C1 segment of cervical spinal cord (tissue), 14 donors: ENCODE results near the gene LBH.

ENCODE experiments used
- DNase-seq, 14 donors: peaks; one replicate each; lab custom pipeline; 2025; lab: John Stamatoyannopoulos, UW

The LBH gene

DNA sequence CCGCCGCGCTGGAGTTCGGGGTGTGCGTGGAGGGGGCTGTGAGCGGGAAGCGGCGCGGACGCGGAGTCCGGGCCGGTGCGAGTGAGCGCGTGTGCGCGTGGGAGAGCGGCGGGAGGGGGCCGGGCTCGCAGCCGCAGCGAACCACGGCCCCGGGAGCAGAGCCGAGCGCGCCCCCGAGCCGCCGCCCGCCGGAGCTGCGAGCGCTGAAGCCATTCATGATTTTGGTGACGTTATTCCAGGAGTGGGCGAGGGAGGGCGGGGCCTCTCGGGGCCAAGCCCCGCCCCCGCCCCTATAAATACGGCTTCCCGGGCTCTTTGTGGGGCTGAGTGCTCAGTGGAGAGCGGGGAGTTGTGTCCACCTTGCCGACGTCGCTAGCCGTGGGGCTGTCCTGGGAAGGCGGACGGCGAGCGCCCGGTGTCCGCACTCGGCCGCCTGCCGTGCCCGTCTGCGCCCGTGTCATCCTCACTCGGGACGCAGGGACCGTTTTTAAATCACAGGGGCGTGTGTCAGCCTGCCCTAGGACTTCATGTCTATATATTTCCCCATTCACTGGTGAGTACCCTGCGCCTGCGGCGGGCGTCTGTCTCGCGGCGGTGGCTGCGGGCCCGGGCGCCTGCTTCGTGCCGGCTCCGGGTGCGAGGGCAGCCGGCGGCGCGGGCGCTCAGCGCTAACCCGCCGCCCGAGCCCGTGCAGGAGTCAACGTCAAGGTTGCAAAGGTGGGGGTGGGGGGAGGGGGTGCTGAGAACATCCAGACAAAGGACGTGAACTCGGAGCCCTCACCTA lies at the start of gene LBH:
LBH (plus strand) TSS at position 323 of the 784 bp plus-strand sequence; CDS start at position 528, 205 bp downstream.
- peak in 12 of 14 donors; percentile 22 to 81 (median 67) for DNase-seq

DNA sequence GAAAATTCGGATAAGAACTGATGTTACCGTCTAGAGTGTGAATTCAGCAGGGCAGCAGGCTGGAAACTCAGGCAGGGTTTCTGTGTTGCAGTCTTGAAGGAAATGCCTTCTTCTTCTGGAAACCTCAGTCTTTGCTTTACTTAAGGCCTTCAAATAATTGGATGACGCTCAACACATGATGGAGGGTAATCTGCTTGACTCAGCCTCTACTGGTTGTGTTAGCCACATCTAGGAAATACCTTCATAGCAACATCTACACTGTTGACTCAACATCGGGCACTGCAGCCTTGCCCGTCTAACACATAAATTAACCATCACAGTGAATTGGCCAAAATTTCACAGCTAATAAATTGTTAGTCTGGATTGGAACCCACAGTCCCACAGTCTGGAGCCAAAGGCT lies 47.3 kb upstream of the LBH start:
- no peak for DNase-seq

DNA sequence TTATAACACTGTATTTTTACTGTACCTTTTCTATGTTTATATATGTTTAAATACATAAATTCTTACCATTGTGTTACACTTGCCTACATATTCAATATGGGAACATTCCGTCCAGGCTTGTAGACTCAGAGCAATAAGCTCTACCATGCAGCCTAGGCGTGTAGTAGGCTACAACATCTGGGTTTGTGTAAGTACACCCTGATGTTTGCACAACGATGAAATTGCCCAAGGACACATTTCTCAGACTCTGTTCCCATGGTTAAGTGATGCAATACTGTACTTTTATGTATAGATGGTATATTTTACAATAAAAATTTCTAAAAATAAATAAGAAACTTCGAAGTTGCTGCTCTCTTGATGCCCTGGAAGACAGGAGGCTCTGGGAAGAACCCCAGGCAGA lies 46.2 kb upstream of the LBH start:
- no peak for DNase-seq

DNA sequence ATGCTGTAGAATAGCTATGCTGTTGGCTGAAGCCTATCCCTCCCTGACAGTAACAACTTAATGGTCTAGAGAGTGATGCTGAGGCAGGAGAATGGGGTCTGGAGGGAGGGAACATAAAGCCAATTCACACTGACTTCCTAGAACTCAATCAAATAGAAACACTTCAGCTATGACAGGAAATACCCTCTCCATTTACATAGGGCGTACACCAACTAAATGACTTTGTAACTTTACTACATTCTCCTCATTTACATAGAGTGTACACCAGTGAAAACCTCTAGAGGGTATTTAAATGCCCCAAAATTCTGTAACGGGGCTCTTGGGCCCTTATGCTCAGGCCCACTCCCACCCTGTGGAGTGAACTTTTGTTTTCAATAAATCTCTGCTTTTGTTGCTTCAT lies 43.0 kb upstream of the LBH start:
- no peak for DNase-seq

DNA sequence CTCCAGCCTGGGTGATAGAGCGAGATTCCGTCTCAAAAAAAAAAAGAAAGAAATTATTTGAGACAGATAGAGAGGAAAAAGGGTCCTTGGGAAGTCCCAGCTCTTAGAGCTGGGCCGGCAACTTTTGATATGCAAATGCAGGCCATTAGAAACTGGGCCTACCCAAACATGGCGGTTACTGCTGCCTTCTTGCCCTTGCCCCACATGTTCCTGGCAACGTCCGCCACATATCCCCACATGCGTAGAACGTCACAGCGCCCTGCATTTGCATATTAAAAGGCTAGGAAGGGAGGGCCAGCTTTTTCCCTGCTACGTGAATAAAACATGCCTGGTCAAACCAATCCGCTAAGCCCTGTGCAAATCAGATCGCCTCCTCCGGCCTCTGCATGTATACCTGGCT lies 40.7 kb upstream of the LBH start:
- DNase-seq: no peak

DNA sequence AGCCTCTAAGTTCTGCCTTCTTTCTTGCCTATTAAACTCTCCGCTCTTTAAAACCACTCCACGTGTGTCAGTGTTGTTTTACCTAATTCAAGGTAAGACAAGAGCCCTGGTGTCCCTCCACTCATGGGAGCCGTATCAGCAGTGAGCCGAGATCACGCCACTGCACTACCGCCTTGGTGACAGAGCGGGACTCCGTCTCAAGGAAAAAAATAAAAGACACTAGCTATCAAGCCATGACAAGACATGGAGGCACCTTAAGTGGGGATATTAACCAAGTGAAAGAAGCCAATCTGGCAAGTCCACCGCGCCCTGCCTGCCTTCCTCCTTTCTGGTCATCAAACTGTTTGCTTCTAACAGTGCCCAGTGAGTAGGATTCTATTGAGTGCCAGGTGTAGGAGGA lies 40.2 kb upstream of the LBH start:
- no peak for DNase-seq

DNA sequence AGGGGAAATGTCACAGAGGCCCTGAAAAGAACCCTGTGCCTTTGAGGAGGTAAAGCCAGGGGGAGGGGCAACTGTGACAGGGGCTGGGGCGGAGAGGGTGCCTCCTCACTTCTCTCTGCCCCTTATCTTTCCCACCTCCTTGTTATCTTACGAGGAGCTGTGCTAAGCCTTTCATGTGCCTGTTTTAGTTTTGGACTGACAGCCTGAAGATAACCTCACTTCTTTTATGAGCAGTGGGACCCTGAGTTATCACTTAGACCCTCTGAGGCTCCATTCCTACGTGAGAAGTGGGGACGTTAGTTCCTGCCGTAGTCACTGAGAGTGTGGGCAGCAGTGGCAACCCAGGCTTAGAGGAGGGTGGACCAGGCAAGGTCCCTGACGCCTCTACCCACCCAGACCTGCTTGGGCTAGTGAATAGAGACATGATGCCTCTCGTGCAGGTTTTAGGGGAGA lies 39.5 kb upstream of the LBH start:
- no peak for DNase-seq

DNA sequence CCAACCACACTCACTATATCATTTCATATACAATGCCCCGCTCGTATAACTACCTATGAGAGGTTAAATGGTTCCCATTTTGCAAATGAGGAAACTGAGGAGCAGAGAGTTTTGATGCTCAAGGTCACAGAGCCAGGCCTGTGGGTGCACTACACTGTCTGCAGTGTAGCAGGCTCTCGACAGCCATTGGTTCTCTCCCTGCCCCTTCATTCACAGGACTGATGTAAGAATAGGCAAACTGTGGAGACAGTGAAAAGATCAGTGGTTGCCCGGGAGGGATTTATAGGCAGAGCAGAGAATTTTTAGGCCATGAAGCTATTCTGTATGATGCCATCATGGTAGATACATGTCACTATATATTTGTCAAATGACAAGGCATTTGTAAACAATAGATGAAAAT lies 39.0 kb upstream of the LBH start:
- no peak for DNase-seq

DNA sequence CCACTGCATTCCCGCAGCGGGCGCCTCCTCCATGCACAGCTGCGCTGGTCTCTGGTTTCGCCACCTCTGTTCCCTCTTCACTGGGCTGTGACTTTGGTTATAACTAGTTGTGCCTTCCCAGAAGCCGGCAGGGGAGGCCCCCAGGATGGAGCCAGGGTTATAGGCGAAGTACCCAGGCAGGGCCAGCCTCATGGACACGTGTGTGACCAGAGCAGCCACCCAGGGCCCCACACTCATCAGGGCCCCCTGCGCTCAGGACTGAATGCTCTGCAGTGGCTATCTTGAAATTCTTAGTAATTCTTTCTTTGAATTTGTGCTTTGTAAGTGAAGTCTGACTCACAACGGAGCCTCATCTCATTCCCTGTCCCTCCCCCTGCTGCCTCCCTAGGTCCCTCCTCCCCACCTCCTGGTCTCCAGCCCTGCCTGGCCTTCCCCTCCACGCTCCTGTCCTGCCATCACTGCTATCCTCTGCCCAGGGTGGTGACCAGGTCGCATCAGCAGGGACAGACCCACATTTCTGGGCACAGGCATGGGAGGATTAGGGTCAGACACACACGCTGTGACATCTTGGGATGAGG lies 38.1 kb upstream of the LBH start:
- DNase-seq: no peak

DNA sequence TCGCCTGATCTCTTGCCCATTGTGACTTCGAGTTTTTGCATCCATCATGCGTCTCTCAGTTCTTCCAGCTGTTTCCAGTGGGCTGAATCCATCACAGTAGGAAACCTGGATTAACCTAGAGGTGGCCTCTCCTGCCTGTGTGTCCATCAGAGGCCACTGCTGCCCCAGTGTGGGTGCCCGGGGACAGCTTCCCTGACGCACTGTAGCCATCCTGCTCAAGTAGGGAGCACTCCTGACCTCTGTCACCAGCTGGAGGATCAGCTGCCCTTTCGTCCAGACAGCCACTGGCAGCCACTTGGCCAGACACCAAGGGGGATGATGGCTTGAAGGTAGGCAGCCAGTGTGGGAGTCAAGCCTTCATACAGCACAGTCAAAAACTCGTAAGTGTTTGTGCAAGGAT lies 36.9 kb upstream of the LBH start:
- DNase-seq: no peak

DNA sequence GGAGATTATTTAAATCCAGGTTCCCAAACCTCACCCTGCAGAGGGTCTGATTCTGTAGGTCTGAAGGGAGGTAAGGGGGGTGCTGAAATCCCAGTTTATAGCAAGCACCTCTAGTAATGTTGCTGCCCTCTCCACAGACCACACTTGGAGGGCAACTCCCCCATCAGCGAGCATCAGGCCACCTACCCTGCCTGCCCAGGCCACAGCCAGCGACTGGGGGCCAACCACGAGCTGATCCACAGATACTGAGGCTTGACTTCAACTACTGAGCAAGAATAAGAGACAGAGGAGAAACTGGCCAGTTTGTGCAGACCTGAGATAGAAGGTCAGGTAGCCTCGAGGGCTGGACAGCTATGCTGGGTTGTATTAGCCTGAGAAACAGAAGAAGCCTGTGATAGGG lies 36.3 kb upstream of the LBH start:
- DNase-seq: no peak

DNA sequence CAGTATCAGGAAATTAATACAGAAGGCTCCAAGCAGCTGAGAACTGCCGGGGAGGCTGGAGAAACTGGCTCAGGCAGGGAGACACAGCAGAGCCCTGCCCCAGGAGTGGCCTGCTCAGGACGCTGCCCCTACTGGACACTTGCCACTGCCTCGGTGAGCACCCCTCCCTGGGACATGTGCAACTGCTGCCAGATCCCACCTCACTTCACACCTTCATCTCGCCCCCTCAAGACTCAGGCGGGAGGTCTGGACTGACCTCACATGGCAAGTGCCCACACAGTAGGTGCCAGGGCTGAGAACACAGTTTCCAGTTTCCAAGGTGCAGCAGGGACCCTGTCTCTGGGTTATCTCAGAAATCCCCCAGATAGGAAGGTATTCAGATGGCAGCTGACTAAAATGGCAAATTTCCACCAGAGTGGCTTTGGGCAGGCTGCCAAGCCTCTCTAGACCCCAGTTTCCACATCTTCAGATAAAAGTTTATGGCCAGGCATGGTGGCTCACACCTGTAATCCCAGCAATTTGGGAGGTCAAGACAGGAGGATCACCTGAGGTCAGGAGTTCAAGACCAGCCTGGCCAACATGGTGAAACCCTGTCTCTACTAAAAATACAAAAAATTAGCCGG lies 33.7 kb upstream of the LBH start:
- no peak for DNase-seq

DNA sequence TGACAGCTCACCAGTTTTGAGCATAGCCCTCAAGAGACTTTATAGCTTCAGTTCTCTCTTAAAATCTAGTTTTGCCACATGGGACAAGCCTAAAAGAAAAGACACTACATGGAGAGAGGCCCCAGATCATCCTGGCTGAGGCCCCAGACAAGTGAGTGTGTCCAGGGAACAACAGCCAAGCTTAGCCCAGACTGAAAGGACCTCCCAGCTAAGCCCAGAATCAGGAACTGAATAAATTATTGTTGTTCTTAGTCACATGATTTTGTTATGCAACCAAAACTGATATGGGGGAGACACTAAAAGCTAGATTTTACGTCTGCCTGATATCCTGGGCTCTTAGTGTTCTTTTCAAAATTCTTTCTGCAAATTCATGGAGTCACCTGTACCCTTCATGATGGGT lies 29.3 kb upstream of the LBH start:
- DNase-seq: peak in 5 of 14 donors; percentile 5 to 44 (median 20)

DNA sequence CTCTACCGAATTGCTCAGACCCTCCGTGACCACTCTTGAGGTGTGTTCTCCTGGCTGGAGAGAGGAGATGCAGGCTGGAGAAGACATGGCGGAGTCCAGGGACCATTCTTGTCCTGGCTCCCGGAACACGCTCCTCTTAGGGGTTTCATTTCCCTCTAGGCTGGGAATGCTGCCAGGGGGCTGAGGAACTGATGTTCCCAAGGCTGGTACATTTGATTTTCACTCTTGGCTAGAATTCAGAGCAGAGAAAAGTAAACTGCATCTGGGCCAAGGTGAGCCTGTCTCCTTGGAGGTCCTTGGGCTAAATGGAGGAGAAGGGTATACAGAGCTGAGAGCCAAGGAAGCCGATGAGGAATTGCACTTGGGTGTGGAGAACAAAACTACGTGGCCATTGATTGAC lies 28.2 kb upstream of the LBH start:
- DNase-seq: peak in 1 of 14 donors; percentile 19

DNA sequence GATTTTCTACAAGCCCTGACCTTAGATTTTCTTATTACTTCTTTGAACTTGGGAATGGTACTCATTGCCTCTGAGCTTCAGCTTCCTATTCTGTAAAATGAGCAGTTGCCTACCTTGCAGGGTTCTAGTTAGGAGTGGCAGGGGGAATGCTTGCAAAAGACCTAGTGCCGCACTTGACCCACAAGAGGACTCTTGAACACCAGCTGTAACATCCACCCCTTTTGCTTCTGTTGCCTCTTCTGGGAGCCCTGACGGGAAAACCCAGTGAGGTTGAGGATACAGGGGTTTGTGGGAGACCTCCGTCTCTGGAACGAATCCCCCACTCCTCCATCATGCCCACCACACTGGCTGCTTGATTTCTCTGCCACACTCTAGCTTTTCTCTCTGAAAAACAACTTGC lies 27.1 kb upstream of the LBH start:
- no peak for DNase-seq

DNA sequence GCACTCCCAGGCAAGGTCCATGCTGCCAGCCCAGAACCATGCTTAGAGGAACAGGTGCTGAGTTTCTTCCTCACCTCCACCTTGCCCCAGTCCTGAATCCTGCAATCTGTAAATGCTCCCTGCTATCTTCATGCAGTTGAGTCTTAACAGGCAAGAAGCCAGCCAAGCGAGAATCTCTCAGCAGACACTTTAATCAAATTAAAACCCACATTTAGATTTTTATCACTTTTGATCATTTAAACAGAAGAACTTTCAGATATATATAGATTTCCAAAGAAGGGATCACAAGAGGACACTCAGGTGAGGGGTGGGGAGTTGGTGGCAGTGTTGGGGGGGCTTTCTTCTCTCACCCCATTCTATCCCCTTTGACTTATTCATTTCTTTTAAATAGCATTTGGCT lies 25.9 kb upstream of the LBH start:
- DNase-seq: no peak

DNA sequence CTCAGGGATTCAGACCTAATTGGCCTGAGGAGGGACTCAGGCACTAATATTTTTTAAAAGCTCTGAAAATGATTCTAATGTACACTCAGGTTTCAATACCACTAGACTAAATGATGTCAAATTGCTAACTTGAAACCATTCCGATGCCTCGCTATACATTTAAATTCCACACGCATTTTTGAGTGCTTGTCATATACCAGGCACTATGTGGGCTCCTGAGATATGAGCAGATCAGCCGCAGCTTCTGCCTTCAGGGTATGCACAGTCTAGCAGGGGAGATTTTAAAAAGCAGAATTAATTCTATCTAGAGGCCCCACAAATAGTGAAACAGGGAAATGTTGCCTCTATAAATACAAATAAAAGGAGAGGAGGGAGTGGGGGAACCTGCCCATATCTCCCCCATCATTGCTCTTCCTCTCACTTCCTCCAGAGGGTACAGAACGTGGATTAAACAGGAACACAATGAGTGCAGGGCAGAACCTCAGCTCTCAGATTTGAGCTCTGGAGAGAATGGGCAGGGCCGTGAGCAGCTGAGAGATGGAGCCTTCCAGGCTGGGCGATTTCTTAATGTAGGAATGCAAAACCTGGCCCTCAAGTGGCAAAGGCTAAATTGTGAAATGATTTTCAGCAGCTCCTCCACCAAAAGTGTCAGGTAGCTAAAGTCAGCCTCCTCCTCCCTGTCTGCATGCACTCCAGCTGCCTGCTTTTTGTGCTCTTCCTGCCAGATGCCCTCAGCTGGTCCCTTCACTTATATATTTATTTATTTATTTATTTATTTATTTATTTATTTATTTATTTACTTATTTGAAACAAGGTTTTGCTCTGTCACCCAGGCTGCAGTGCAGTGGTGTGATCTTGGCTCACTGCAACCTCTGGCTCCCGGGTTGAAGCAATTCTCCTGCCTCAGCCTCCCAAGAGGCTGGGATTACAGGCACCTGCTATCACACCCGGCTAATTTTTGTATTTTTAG lies 24.6 kb upstream of the LBH start:
- no peak for DNase-seq

DNA sequence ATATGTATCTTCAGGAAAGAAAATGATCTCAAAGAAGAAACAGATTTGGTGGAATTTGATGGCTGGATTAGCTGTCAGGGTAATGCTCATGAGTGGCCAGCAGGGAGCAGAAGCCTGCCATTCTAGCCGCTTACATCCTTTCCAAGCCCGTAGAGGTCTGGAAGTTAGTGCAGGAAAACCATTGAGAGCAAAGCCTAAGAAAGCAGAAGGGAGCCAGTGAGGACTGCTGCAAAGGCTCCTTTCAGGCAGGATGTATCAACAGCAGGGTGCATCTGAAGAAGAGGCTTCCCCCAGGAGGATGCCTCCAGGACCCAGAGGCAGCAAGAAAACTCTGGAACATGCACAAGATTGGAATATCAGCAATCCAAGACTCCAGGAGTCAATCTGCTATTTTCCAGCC lies 22.9 kb upstream of the LBH start:
- DNase-seq: peak in 9 of 14 donors; percentile 6 to 34 (median 19)

DNA sequence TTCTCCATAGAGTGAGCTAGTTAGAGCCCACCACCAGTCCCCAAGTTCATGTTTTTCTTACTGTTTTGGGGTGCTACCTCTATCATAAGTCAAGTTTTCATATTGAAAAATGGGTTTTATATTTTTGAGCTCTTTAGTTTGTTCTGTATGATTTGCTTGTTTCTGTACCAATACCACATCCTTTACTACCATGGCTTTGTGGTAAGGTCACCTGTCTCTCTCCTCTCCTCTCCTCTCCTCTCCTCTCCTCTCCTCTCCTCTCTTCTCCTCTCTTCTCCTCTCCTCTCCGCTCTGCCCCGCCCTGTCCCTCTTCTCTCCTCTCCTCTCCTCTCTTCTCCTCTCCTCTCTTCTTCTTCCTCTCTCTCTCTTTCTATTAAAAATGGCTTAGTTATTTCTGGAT lies 22.1 kb upstream of the LBH start:
- no peak for DNase-seq

DNA sequence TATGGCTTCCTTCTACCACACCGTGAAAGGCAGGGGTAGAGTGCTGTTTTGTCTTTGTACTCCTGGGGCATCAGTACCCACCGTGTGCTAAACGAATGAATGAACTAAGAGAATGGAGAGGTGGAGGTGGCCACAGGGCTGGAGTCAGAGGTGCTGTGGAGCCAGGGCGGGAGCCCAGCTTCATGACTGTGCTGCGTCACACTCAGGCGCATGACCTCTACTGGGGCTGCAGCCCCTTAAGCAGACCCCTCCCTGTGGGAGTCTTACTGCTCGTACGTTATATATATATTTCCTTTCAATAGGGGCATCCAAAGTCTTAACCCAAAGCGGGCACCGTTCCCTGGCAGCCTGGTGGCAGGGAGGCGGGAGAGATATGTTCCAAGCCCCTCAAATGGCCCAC lies 18.0 kb upstream of the LBH start:
- no peak for DNase-seq

DNA sequence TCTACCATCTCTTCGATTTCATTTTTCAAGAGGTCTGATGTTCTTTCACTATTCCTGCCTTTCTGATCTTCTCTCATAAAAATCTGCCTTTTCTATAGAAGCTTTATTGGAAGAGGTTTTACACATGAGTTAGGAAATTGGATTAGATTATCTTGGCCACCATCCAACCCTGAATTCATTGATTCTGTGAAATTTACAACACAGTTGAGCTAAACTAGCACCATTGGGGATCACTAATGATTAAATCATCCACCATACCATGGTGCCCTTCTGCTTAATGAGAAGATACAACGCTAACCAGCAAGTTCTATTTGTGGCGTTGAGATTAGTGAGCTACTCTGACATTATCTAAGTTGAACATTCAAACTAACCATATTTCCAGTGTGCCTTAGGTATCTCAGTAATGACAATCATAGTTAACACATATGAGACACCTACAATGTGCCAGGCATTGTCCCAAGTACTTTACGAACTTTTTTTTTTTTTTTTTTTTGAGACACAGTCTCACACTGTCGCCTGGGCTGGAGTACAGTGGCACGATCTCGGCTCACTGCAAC lies 17.3 kb upstream of the LBH start:
- DNase-seq: no peak

DNA sequence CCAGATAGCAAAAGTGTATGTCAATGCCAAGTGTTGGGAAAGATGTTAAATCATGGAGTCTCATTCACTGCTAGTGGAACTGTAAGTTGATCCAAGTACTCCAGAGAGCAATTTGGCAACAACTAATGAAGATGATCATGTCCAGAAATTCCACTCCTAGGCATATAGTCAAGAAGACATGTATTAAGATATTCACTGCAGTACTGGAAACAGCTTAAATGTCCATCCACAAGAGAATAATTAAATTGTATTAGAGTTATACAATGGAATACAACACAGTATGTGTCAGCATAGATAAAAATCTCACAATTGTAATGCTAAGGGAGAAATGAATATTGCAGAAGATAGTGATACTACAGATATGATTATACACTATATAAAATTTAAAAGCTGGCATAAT lies 15.2 kb upstream of the LBH start:
- DNase-seq: no peak
